Keratinocyte (primary cell): ENCODE measurements around the gene PPP1R7.

Experiments used
- EZH2 ChIP-seq: IDR thresholded peaks from one replicate; pipeline ENCODE4 v1.6.1; 2012; ENCODE audit warnings: inconsistent platforms, mild to moderate bottlenecking, low read length, moderate library complexity
- TF ChIP-seq, protein P1 (sequence below), 3 experiments: IDR thresholded peaks in 1 of 3; conservative IDR thresholded peaks in 1 of 3; optimal IDR thresholded peaks in 1 of 3; 2 replicates in 2 of 3; 3 replicates in 1 of 3; pipeline versions ENCODE3 to v1.5.1; 2011; ENCODE audit warnings: low read length in 3 of 3, mild to moderate bottlenecking in 3 of 3, moderate library complexity in 2 of 3, control low read depth in 1 of 3, inconsistent platforms in 1 of 3; ENCODE audit not compliant: insufficient read depth in 2 of 3; ENCODE audit errors: extremely low read depth in 1 of 3

DNA sequence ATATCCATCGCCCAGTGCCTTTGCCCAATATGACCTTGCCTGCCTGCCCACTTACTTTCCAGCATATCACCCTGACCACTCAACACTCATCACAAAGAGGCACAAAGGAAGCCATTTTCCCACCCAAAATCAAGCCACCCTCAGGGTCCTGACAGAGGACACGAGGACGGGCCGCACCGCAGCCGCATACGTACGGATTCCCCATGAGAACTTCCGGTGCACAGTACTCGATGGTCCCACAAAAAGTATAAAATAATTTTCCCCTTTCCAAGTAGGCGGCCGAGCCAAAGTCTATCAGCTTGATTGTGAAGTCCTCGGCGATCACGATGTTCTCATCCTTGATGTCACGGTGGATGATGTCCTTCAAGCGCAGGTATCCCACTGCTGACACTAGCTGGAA lies 38.2 kb upstream of the PPP1R7 start:
- TF ChIP-seq, protein P1, sequence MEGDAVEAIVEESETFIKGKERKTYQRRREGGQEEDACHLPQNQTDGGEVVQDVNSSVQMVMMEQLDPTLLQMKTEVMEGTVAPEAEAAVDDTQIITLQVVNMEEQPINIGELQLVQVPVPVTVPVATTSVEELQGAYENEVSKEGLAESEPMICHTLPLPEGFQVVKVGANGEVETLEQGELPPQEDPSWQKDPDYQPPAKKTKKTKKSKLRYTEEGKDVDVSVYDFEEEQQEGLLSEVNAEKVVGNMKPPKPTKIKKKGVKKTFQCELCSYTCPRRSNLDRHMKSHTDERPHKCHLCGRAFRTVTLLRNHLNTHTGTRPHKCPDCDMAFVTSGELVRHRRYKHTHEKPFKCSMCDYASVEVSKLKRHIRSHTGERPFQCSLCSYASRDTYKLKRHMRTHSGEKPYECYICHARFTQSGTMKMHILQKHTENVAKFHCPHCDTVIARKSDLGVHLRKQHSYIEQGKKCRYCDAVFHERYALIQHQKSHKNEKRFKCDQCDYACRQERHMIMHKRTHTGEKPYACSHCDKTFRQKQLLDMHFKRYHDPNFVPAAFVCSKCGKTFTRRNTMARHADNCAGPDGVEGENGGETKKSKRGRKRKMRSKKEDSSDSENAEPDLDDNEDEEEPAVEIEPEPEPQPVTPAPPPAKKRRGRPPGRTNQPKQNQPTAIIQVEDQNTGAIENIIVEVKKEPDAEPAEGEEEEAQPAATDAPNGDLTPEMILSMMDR (optimal IDR thresholded peaks at IDR 0.05 in 1 of 3, IDR thresholded peaks at IDR 0.05 in 1 of 3, conservative IDR thresholded peaks at IDR 0.05 in 1 of 3; ENCODE audit: extremely low read depth in 1 of 3, insufficient read depth in 2 of 3, low read length in 3 of 3): no peak
- TF ChIP-seq EZH2: no peak
